K562 (cell line): Measurements from ENCODE around the gene SLC23A2. TPM values are rescaled to one million over a fixed set of nuclear protein-coding genes. Genes with fewer than 3 reads are reported as not detected.

Experiments
- ATAC-seq: fragments of 200-7000 bp; cut with Tn5 transposase; 3 replicates; pipeline ENCODE4 v1.9.1; 2020; ENCODE audit warnings: moderate library complexity
- BruUV-seq: library from RNA; stranded (reverse); fragments of 400-500 nt; replicated peaks from 2 replicates; lab custom pipeline; 2021; lab: Mats Ljungman, UMichigan
- CTCF ChIA-PET: fragments of 300-600 bp; formaldehyde crosslinking; extraction: SDS; loops from one replicate; lab custom pipeline; 2021; ENCODE audit warnings: low intra/inter-chr PET ratio; lab: Yijun Ruan, JAX
- POLR2A ChIA-PET: fragments of 300-600, 350-650 bp; sonication (Branson Sonifier 250); formaldehyde crosslinking; extraction: SDS; loops from one replicate; lab custom pipeline; 2021; ENCODE audit warnings: antibody characterized with exemption, inconsistent platforms; lab: Yijun Ruan, JAX
- DNase-seq, 4 experiments: peaks; one replicate each; pipeline versions ENCODE4 v3.0.0 to v3.0.0-alpha.2; 2011 to 2018; ENCODE audit warnings: low spot score in 3 of 4, mixed read lengths in 3 of 4; ENCODE audit errors: extremely low read depth in 1 of 4
- FAIRE-seq: peaks from 2 replicates; lab custom pipeline; 2011; peaks lifted over from hg19 to GRCh38; lab: Jason Lieb, UNC
- H2AFZ ChIP-seq: 2 replicates; pipeline ENCODE4 v1.6.0; 2011; ENCODE audit warnings: low read depth, low read length, control low read depth, inconsistent platforms
- H3K27ac ChIP-seq: fragments of 200-600 bp; 3 replicates; pipeline ENCODE4 v1.8.0; 2011; ENCODE audit warnings: low read depth, mild to moderate bottlenecking, control low read depth, inconsistent platforms, low read length, moderate library complexity, mixed read lengths; ENCODE audit errors: extremely low read depth
- H3K27me3 ChIP-seq, 2 experiments: fragments of 300-600 bp in 1 of 2; 2 replicates in 1 of 2; 3 replicates in 1 of 2; pipeline versions ENCODE4 v1.6.0 to v1.8.0; 2011; ENCODE audit warnings: inconsistent platforms in 2 of 2, low read length in 2 of 2, mild to moderate bottlenecking in 1 of 2, mixed read lengths in 1 of 2, moderate library complexity in 1 of 2; ENCODE audit not compliant: control insufficient read depth in 2 of 2, insufficient read depth in 2 of 2
- H3K36me3 ChIP-seq: fragments of 300-600 bp; 3 replicates; pipeline ENCODE4 v1.8.0; 2011; ENCODE audit warnings: mild to moderate bottlenecking, low read length, inconsistent platforms; ENCODE audit not compliant: control insufficient read depth, insufficient read depth
- H3K4me1 ChIP-seq, 2 experiments: fragments of 200-600 bp in 1 of 2; replicated peaks in 1 of 2; 2 replicates in 1 of 2; 3 replicates in 1 of 2; pipeline versions ENCODE4 v1.5.1 to v1.8.0; 2011; ENCODE audit warnings: inconsistent platforms in 2 of 2, low read length in 2 of 2, mild to moderate bottlenecking in 1 of 2, mixed read lengths in 1 of 2, moderate library complexity in 1 of 2; ENCODE audit not compliant: control insufficient read depth in 2 of 2, insufficient read depth in 2 of 2
- H3K4me2 ChIP-seq: 2 replicates; pipeline ENCODE4 v1.6.1; 2011; ENCODE audit warnings: low read length, control low read depth, inconsistent platforms, mixed read lengths; ENCODE audit not compliant: insufficient read depth
- H3K4me3 ChIP-seq: fragments of 200-600 bp; sonication (generic), shearing (Covaris generic); 2 replicates; pipeline ENCODE4 v1.5.1; 2016; ENCODE audit warnings: control low read depth, inconsistent platforms
- H3K79me2 ChIP-seq: fragments of 200-600 bp; 3 replicates; pipeline ENCODE4 v1.8.0; 2011; ENCODE audit warnings: low read length, inconsistent platforms; ENCODE audit not compliant: control insufficient read depth, insufficient read depth
- H3K9ac ChIP-seq, 2 experiments: 2 replicates each; pipeline versions ENCODE4 v1.6.0 to v1.6.1; 2011; ENCODE audit warnings: low read depth in 2 of 2, low read length in 2 of 2, control low read depth in 1 of 2, inconsistent platforms in 1 of 2, mild to moderate bottlenecking in 1 of 2, mixed read lengths in 1 of 2; ENCODE audit not compliant: insufficient read depth in 1 of 2
- H3K9me1 ChIP-seq: one replicate; pipeline ENCODE4 v1.6.0; 2011; ENCODE audit warnings: inconsistent platforms, mild to moderate bottlenecking, low read length, moderate library complexity; ENCODE audit not compliant: control insufficient read depth, insufficient read depth
- H3K9me3 ChIP-seq: replicated peaks from 2 replicates; pipeline ENCODE4 v1.5.1; 2011; ENCODE audit warnings: low read depth, low read length, inconsistent platforms; ENCODE audit not compliant: control insufficient read depth, insufficient read depth
- H4K20me1 ChIP-seq: replicated peaks from 2 replicates; pipeline ENCODE4 v1.6.1; 2011; ENCODE audit warnings: low read length, inconsistent platforms, mixed read lengths; ENCODE audit not compliant: control insufficient read depth, insufficient read depth
- BMI1 ChIP-seq: fragments of 150-350 bp; IDR thresholded peaks from 2 replicates; pipeline ENCODE4 v1.6.1; 2014; ENCODE audit warnings: low read length
- CHAMP1 ChIP-seq: fragments of 450-650 bp; IDR thresholded peaks from 2 replicates; pipeline ENCODE4 v1.6.1; 2016; ENCODE audit warnings: mild to moderate bottlenecking
- GTF2F1 ChIP-seq: IDR thresholded peaks from 2 replicates; pipeline ENCODE4 v1.6.1; 2011; ENCODE audit warnings: low read depth, low read length, improper control_type of control experiment
- RBM15 ChIP-seq: fragments of 200-400 bp; formaldehyde crosslinking; IDR thresholded peaks from 2 replicates; pipeline ENCODE4 v1.6.1; 2018; ENCODE audit warnings: mild to moderate bottlenecking, low read length, moderate library complexity; ENCODE audit not compliant: insufficient read depth
- SNIP1 ChIP-seq: fragments of 450-650 bp; IDR thresholded peaks from 2 replicates; pipeline ENCODE4 v1.7.1; 2017; ENCODE audit warnings: low read depth, mild to moderate bottlenecking
- ZBTB34 ChIP-seq: fragments of 250-450 bp; sonication (Bioruptor Pico); IDR thresholded peaks from 2 replicates; pipeline ENCODE4 v1.8.0; 2021; ENCODE audit warnings: mild to moderate bottlenecking, moderate library complexity
- ZNF133 ChIP-seq: fragments of 250-450 bp; sonication (Bioruptor Pico); IDR thresholded peaks from 2 replicates; pipeline ENCODE4 v1.4.0; 2020; ENCODE audit warnings: mild to moderate bottlenecking
- ZNF584 ChIP-seq: fragments of 200-800 bp; sonication (Bioruptor generic); IDR thresholded peaks from 2 replicates; pipeline ENCODE4 v1.6.1; 2016; ENCODE audit warnings: low read depth, mild to moderate bottlenecking, missing genetic modification characterization, missing compliant biosample characterization
- ZNF79 ChIP-seq: fragments of 250-450 bp; sonication (Bioruptor Pico); IDR thresholded peaks from 2 replicates; pipeline ENCODE4 v1.4.0; 2020; ENCODE audit warnings: low read depth, mild to moderate bottlenecking, moderate library complexity
- WGBS: fragments of 100-300 bp; shearing (Covaris generic); methylation state at CpG from one replicate; pipeline ENCODE4 v1.1.6; 2016; ENCODE audit warnings: low coverage, mixed read lengths; ENCODE audit not compliant: insufficient coverage; ENCODE audit errors: missing lambda C conversion rate; 5-methylcytosine and 5-hydroxymethylcytosine counted together
- in situ Hi-C: fragments of 300-500 bp; cut with MboI; formaldehyde crosslinking; loops from 4 replicates; pipeline ENCODE4 v1.15.0; 2018; ENCODE audit warnings: inconsistent platforms, mixed read lengths
- intact Hi-C: fragments of 100-400 bp; cut with micrococcal nuclease; formaldehyde crosslinking; loops from 2 replicates; pipeline ENCODE4 v1.14.2; 2022
- polyA plus RNA-seq, 8 experiments: library from polyadenylated mRNA; depleted of rRNA in 4 of 8; stranded (reverse) in 5 of 8; unstranded in 3 of 8; fragments of >200 nt; fragmentation: Nextera tagmentation in 2 of 8; fragmentation: Illumina TruSeq in 1 of 8; extraction: Ambion mirVana in 2 of 8; extraction: Trizol in 1 of 8; gene quantifications; 2 replicates each; pipeline versions ENCODE4 v1.2.1 to v1.2.3, GENCODE V29; 2011 to 2014; ENCODE audit warnings: inconsistent platforms in 1 of 8, missing spikeins in 1 of 8
- total RNA-seq, 7 experiments: library from RNA; depleted of rRNA in 6 of 7; stranded (reverse); fragments of >200 nt in 6 of 7; fragmentation: Illumina TruSeq in 2 of 7; extraction: Trizol in 2 of 7; gene quantifications; 2 replicates each; pipeline versions ENCODE4 v1.2.1 to v1.2.3, GENCODE V29; 2011 to 2021; ENCODE audit warnings: low replicate concordance in 1 of 7
- TF ChIP-seq, protein P1 (sequence below): fragments of 250-450 bp; sonication (Bioruptor Pico); IDR thresholded peaks from 2 replicates; pipeline ENCODE4 v1.8.0; 2022; ENCODE audit warnings: inconsistent platforms
- TF ChIP-seq, protein P2 (sequence below): sonication (generic); formaldehyde crosslinking; IDR thresholded peaks from 2 replicates; pipeline ENCODE4 v1.8.1; 2023; ENCODE audit warnings: mild to moderate bottlenecking, missing genetic modification reagents

Gene SLC23A2
- total and polyA plus RNA-seq, 9 of the 15 experiments (the other 6 are each of a cell fraction or from before 2014, with no cell fraction given): 0.39 to 6.7 (median 3.2) TPM

- ChIA-PET POLR2A (interaction anchor here (0.6 kb wide), 1 partner anchor 480 kb away, joined by 3 read pairs; no protein-coding TSS in a partner anchor), CTCF (no interaction called here)
- Histone ChIP-seq H3K79me2 (no peaks in the 10 kb centered on the region), H3K4me2 (no peak overlapping the region), H3K27me3 (peaks cover 0 to 5% of the 10 kb centered on the region in 2 experiments; a peak in 1 of 5 replicates), H2AFZ (no peak overlapping the region), H3K9ac (no peak overlapping the region), H3K27ac (no peak overlapping the region), H4K20me1 (no peaks in the 10 kb centered on the region), H3K4me3 (no peak overlapping the region), H3K4me1 (no peaks in the 10 kb centered on the region), H3K9me1 (no peaks in the 10 kb centered on the region), H3K36me3 (no peaks in the 10 kb centered on the region), H3K9me3 (no peaks in the 10 kb centered on the region)
- in situ Hi-C loops (no loop called here), intact Hi-C loops (no loop called here)
- DNase-seq: no peak
- ATAC-seq: no peak
- BruUV-seq: no TSS peak
- WGBS: 3% methylated on average over 4 of the region's 4 CpGs
- TF ChIP-seq ZNF133 (CRISPR knock-in tag): no peak
- TF ChIP-seq, protein P1, sequence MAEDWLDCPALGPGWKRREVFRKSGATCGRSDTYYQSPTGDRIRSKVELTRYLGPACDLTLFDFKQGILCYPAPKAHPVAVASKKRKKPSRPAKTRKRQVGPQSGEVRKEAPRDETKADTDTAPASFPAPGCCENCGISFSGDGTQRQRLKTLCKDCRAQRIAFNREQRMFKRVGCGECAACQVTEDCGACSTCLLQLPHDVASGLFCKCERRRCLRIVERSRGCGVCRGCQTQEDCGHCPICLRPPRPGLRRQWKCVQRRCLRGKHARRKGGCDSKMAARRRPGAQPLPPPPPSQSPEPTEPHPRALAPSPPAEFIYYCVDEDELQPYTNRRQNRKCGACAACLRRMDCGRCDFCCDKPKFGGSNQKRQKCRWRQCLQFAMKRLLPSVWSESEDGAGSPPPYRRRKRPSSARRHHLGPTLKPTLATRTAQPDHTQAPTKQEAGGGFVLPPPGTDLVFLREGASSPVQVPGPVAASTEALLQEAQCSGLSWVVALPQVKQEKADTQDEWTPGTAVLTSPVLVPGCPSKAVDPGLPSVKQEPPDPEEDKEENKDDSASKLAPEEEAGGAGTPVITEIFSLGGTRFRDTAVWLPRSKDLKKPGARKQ (CRISPR knock-in tag): no peak
- TF ChIP-seq RBM15: no peak
- TF ChIP-seq ZBTB34 (CRISPR knock-in tag): no peak
- TF ChIP-seq, protein P2, sequence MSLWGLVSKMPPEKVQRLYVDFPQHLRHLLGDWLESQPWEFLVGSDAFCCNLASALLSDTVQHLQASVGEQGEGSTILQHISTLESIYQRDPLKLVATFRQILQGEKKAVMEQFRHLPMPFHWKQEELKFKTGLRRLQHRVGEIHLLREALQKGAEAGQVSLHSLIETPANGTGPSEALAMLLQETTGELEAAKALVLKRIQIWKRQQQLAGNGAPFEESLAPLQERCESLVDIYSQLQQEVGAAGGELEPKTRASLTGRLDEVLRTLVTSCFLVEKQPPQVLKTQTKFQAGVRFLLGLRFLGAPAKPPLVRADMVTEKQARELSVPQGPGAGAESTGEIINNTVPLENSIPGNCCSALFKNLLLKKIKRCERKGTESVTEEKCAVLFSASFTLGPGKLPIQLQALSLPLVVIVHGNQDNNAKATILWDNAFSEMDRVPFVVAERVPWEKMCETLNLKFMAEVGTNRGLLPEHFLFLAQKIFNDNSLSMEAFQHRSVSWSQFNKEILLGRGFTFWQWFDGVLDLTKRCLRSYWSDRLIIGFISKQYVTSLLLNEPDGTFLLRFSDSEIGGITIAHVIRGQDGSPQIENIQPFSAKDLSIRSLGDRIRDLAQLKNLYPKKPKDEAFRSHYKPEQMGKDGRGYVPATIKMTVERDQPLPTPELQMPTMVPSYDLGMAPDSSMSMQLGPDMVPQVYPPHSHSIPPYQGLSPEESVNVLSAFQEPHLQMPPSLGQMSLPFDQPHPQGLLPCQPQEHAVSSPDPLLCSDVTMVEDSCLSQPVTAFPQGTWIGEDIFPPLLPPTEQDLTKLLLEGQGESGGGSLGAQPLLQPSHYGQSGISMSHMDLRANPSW (CRISPR knock-in tag): no peak
- no peak for TF ChIP-seq SNIP1
- TF ChIP-seq ZNF584 (CRISPR knock-in tag): no peak
- no peak for TF ChIP-seq CHAMP1
- no peak for TF ChIP-seq BMI1
- TF ChIP-seq GTF2F1: no peak
- no peak for TF ChIP-seq ZNF79
- no peak for FAIRE-seq
These were observed 39.0 kb upstream of the SLC23A2 start for GRCh38 chr20:5040345-5040744.
